MM.1S (cell line): ENCODE measurements around the gene DNAJC24.

Experiments
- DNase-seq: peaks from one replicate; pipeline ENCODE4 v3.0.0-alpha.2; 2015
- H2AFZ ChIP-seq: fragments of 300-600 bp; sonication (generic); 2 replicates; pipeline ENCODE4 v1.6.0; 2016; ENCODE audit warnings: antibody characterized with exemption, low read length
- H3F3A ChIP-seq: fragments of 300-600 bp; sonication (generic); 2 replicates; pipeline ENCODE4 v1.6.1; 2016; ENCODE audit warnings: mild to moderate bottlenecking, antibody characterized with exemption, low read length, moderate library complexity, mixed read lengths; ENCODE audit not compliant: insufficient read depth
- H3K27ac ChIP-seq: fragments of 300-600 bp; sonication (generic); 2 replicates; pipeline ENCODE4 v1.5.1; 2016; ENCODE audit warnings: mild to moderate bottlenecking, low read length
- H3K27me3 ChIP-seq: fragments of 300-600 bp; sonication (generic); replicated peaks from 2 replicates; pipeline ENCODE4 v1.6.0; 2016; ENCODE audit warnings: low read length; ENCODE audit not compliant: insufficient read depth
- H3K36me3 ChIP-seq: fragments of 300-600 bp; sonication (generic); replicated peaks from 2 replicates; pipeline ENCODE4 v1.6.1; 2016; ENCODE audit warnings: mild to moderate bottlenecking, low read length, mixed read lengths; ENCODE audit not compliant: insufficient read depth
- H3K4me1 ChIP-seq: fragments of 300-600 bp; sonication (generic); 2 replicates; pipeline ENCODE4 v1.6.1; 2016; ENCODE audit warnings: low read length, mixed read lengths
- H3K4me2 ChIP-seq: fragments of 300-600 bp; sonication (generic); 2 replicates; pipeline ENCODE4 v1.6.0; 2016; ENCODE audit warnings: low read depth, low read length
- H3K4me3 ChIP-seq: fragments of 300-600 bp; sonication (generic); 2 replicates; pipeline ENCODE4 v1.5.1; 2016; ENCODE audit warnings: low read length, mixed read lengths
- H3K79me2 ChIP-seq: fragments of 300-600 bp; sonication (generic); 2 replicates; pipeline ENCODE4 v1.6.1; 2016; ENCODE audit warnings: mixed run types, low read length, mixed read lengths
- H3K9ac ChIP-seq: fragments of 300-600 bp; sonication (generic); 2 replicates; pipeline ENCODE4 v1.6.1; 2016; ENCODE audit warnings: low read length, mixed read lengths
- H3K9me2 ChIP-seq: fragments of 300-600 bp; sonication (generic); replicated peaks from 2 replicates; pipeline ENCODE4 v1.6.1; 2016; ENCODE audit warnings: mild to moderate bottlenecking, low read length, mixed read lengths; ENCODE audit not compliant: insufficient read depth
- H3K9me3 ChIP-seq: fragments of 300-600 bp; sonication (generic); replicated peaks from 2 replicates; pipeline ENCODE4 v1.6.1; 2016; ENCODE audit warnings: mild to moderate bottlenecking, low read length, mixed read lengths; ENCODE audit not compliant: insufficient read depth
- H4K20me1 ChIP-seq: fragments of 300-600 bp; sonication (generic); 2 replicates; pipeline ENCODE4 v1.6.1; 2016; ENCODE audit warnings: mild to moderate bottlenecking, low read length, moderate library complexity, mixed read lengths; ENCODE audit not compliant: insufficient read depth
- CTCF ChIP-seq: fragments of 300-600 bp; sonication (generic); IDR thresholded peaks from 2 replicates; pipeline ENCODE4 v1.5.1; 2016; ENCODE audit warnings: antibody characterized with exemption, low read length, mixed read lengths
- EZH2 ChIP-seq: fragments of 300-600 bp; sonication (generic); optimal IDR thresholded peaks from 2 replicates; pipeline ENCODE3; 2017; ENCODE audit warnings: low read depth, mild to moderate bottlenecking, antibody characterized with exemption, low read length, mixed read lengths
- EZH2phosphoT487 ChIP-seq: fragments of 300-600 bp; sonication (generic); IDR thresholded peaks from 2 replicates; pipeline ENCODE4 v1.6.1; 2018; ENCODE audit warnings: antibody characterized with exemption, low read length

DNAJC24 gene

GRCh38 chr11:31441296-31441695, 71.6 kb downstream of the DNAJC24 start:
- Histone ChIP-seq H3K27ac (no peak overlapping the region), H3F3A (no peaks in the 10 kb centered on the region), H3K4me3 (no peak overlapping the region), H2AFZ (no peak overlapping the region), H3K27me3 (no peaks in the 10 kb centered on the region), H3K79me2 (no peaks in the 10 kb centered on the region), H3K9me3 (no peaks in the 10 kb centered on the region), H3K4me2 (no peak overlapping the region), H3K4me1 (no peaks in the 10 kb centered on the region), H3K9ac (no peak overlapping the region), H3K9me2 (no peaks in the 10 kb centered on the region), H4K20me1 (no peaks in the 10 kb centered on the region), H3K36me3 (no peaks in the 10 kb centered on the region)
- DNase-seq: no peak
- TF ChIP-seq EZH2: no peak

- Histone ChIP-seq H3K27me3 (no peaks in the 10 kb centered on the region), H3K4me2 (no peak overlapping the region), H3K9me3 (no peaks in the 10 kb centered on the region), H2AFZ (no peak overlapping the region), H3K27ac (no peak overlapping the region), H3F3A (no peaks in the 10 kb centered on the region), H3K9me2 (no peaks in the 10 kb centered on the region), H4K20me1 (no peaks in the 10 kb centered on the region), H3K79me2 (no peaks in the 10 kb centered on the region), H3K36me3 (no peaks in the 10 kb centered on the region), H3K9ac (no peak overlapping the region), H3K4me1 (no peaks in the 10 kb centered on the region), H3K4me3 (no peak overlapping the region)
- DNase-seq: no peak
- TF ChIP-seq CTCF (no peak), EZH2 (no peak), EZH2phosphoT487 (no peak)
Measured at GRCh38 chr11:31442086-31442485, 72.4 kb downstream of the DNAJC24 start.

GRCh38 chr11:31443802-31444201, 74.1 kb downstream of the DNAJC24 start:
- Histone ChIP-seq H3K9ac (no peak overlapping the region), H3K4me2 (no peak overlapping the region), H3F3A (no peaks in the 10 kb centered on the region), H3K79me2 (no peaks in the 10 kb centered on the region), H4K20me1 (no peaks in the 10 kb centered on the region), H3K9me2 (no peaks in the 10 kb centered on the region), H3K9me3 (no peaks in the 10 kb centered on the region), H3K4me1 (no peaks in the 10 kb centered on the region), H3K27me3 (no peaks in the 10 kb centered on the region), H3K36me3 (no peaks in the 10 kb centered on the region), H2AFZ (no peak overlapping the region), H3K4me3 (no peak overlapping the region), H3K27ac (no peak overlapping the region)
- TF ChIP-seq EZH2: no peak
- no peak for TF ChIP-seq EZH2phosphoT487
- no peak for TF ChIP-seq CTCF
- no peak for DNase-seq

GRCh38 chr11:31445621-31446020, 76.0 kb downstream of the DNAJC24 start:
- no peaks in the 10 kb centered on the region for H3K9me2 ChIP-seq
- no peaks in the 10 kb centered on the region for H3K27me3 ChIP-seq
- no peak for DNase-seq
- no peaks in the 10 kb centered on the region for H3F3A ChIP-seq
- no peak overlapping the region for H3K9ac ChIP-seq
- no peaks in the 10 kb centered on the region for H3K79me2 ChIP-seq
- no peak overlapping the region for H3K27ac ChIP-seq
- H3K4me3 ChIP-seq: no peak overlapping the region
- H3K4me1 ChIP-seq: no peaks in the 10 kb centered on the region
- no peak overlapping the region for H3K4me2 ChIP-seq
- no peaks in the 10 kb centered on the region for H3K9me3 ChIP-seq
- H4K20me1 ChIP-seq: no peaks in the 10 kb centered on the region
- no peak overlapping the region for H2AFZ ChIP-seq
- H3K36me3 ChIP-seq: no peaks in the 10 kb centered on the region
- TF ChIP-seq EZH2 (no peak), EZH2phosphoT487 (no peak), CTCF (no peak)
